SH-SY5Y (cell line): ENCODE data around the gene NPTX2.

ENCODE experiments used
- GATA2 ChIP-seq: IDR thresholded peaks from 2 replicates; pipeline ENCODE4 v1.6.1; 2011; ENCODE audit warnings: mild to moderate bottlenecking, low read depth, low read length
- GATA3 ChIP-seq: IDR thresholded peaks from 2 replicates; pipeline ENCODE4 v1.6.1; 2011; ENCODE audit warnings: low read depth, mild to moderate bottlenecking, low read length, moderate library complexity

Gene NPTX2, protein sequence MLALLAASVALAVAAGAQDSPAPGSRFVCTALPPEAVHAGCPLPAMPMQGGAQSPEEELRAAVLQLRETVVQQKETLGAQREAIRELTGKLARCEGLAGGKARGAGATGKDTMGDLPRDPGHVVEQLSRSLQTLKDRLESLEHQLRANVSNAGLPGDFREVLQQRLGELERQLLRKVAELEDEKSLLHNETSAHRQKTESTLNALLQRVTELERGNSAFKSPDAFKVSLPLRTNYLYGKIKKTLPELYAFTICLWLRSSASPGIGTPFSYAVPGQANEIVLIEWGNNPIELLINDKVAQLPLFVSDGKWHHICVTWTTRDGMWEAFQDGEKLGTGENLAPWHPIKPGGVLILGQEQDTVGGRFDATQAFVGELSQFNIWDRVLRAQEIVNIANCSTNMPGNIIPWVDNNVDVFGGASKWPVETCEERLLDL

DNA sequence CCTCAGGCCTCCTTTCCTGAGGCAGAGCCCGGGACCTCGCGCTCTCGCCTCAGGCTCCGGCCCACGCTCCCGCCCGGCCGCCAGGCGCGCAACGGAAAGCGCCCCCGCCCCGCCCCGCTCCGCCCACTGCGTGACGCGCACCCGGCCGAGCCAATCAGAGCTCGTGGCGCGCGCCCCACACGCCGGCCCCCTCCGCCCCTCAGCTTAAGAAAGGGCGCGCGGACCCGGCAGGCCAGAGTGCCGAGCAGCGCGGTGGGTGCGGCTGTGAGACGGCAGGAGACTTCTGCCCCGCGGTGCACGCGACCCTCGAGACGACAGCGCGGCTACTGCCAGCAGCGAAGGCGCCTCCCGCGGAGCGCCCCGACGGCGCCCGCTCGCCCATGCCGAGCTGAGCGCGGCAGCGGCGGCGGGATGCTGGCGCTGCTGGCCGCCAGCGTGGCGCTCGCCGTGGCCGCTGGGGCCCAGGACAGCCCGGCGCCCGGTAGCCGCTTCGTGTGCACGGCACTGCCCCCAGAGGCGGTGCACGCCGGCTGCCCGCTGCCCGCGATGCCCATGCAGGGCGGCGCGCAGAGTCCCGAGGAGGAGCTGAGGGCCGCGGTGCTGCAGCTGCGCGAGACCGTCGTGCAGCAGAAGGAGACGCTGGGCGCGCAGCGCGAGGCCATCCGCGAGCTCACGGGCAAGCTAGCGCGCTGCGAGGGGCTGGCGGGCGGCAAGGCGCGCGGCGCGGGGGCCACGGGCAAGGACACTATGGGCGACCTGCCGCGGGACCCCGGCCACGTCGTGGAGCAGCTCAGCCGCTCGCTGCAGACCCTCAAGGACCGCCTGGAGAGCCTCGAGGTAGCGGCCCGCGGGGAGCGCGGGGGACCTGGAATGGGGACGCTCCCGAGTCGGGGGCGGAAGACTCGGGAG lies at the start of gene NPTX2:
Gene NPTX2, plus strand, starts transcription at position 235 of the 909 bp plus-strand sequence. Its CDS starts 177 bp downstream, at position 412.
- no peak for TF ChIP-seq GATA2
- no peak for TF ChIP-seq GATA3

DNA sequence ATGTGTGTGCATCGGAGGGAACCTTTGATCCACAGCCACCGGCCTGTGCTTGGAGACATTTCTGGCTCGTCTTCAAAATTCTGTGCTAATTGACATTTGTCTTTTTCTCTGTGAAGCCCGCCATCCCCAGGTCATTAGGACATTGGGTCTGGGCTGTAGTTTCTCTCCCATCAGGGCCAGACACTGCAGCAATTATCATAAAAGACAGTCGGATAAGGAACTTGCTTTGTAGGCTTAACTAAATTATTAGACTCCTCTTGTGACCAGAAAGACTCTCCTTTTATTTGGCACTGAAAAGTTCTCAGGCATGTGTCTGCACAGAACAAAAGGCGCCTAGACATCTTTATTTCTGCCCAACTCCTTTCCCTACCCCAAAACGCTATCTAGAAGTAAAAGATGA lies 49.1 kb upstream of the NPTX2 start:
- TF ChIP-seq GATA2 (0 out of 2 replicates have a peak, but pooled peaks have one; percentile 32), GATA3 (no peak)

DNA sequence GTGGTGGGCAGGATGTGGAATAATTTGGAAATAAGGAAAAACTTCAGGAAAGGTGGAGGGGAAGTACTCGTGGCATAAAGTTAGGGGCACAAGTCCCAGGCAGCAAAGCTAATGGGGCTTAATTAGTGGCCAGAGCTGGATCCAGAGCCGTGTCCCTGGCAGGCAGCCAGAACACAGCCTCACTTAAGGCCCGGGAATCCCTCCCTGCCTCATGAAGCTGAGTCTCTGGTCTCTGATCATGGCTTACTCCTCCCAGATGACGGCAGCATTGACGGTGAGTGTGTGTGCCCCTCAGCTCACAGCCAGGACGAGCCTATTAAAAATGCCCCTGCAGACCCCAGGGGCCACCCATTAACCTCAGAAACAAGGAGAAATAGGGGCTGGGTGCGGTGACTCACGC lies 48.2 kb upstream of the NPTX2 start:
- TF ChIP-seq GATA2: no peak
- TF ChIP-seq GATA3: no peak

DNA sequence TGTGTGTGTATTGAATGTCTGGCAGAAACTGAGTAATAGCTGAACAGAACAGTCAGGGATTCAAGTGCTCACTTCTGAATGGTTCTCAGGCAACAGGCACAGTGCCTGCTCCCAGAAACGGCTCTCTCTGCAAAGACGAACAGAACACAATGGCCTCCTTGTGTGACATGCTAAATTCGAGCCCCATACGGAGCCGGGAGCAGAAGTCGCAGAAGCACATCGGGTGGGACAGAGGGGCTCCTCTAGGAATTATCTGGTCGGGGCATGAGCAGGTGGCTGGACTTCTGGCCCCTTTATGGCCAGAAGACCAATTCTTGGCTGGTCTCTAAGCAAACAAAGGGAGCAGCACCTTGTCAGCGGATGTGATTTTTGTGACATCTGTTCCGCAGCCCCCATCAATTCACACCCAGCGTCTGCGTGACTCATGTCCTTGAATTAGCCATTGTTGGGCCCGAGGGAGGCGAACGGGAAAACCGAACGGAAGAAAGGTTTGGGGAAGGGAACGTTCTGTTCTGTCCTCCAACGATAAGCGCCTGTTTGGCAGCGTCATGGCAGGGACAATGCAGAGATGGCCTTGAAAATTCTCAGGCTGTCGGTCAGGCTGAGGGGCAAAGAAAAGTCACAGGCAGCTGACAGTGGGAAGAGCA lies 47.3 kb upstream of the NPTX2 start:
- TF ChIP-seq GATA2 (no peak), GATA3 (no peak)

DNA sequence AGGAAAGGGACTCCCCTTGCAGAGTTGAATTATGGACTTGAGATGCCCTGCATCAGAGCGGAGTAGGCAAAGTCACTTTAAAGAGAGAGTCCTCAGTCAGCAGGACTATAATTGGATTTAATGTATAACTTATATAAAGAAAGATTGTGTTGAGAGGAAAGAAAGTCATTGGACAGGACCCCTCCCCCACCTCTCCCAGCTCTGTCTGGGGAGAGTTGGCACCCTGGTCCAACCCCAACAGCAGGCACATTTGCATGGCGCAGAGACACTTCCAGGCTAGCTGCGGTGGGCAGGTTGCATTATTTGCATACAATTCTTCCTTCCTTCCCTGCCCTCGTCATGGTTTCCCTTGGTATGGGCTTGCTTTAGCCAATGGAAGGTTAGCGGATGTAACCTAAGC lies 46.1 kb upstream of the NPTX2 start:
- TF ChIP-seq GATA3 (no peak), GATA2 (no peak)

DNA sequence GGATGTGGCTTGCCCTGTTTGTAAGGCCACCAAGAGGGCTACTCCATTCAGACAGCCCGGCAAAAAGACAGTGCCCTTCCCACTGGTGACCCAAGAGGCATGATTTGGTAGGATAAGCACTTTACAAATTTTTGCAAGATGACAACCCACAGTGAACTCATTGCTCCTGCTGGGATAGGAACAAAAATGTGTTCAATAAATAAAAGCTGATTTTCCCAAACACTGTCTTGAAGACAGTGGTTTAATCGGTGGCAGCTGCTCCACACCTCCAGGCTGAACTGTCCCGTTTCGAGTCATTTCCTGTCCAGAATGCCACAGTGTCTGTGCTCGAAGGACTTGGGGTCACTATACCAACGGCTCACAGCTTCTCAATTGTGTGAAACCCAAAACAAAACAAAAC lies 45.1 kb upstream of the NPTX2 start:
- TF ChIP-seq GATA3 (no peak), GATA2 (no peak)

DNA sequence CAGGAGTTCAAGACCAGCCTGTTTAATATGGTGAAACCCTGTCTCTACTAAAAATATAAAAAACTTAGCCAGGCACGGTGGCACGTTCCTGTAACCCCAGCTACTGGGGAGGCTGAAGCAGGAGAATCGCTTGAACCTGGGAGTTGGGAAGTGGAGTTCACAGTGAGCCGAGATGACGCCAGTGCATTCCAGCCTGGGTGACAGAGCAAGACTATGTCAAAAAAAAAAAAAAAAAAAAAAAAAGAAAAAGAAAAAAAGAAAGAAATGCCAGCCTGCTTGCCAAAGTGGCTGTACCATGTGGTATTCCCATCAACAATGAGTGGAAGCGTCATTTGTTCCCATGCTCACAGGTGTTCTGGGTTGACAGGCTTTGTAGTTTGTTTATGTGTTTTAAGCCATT lies 43.3 kb upstream of the NPTX2 start:
- TF ChIP-seq GATA3: no peak
- TF ChIP-seq GATA2: no peak

DNA sequence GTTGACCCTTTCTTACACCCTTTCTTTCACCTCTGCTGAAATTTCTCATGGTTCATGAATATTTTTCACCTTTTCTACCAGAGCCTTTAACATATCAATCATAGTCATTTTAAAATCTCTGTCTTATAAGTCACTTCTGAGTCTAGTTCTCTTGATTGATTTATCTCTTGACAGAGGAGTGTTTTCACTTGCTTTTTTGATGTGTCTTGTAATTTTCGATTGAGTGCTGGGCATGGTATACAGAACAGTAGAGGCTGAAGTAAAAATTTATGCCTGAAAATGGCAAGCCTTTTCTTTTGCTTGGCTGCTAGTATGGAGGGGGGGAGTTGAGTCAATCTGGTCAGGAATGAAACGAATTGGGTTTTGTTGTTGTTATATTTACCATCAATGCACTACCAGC lies 41.2 kb upstream of the NPTX2 start:
- TF ChIP-seq GATA3: no peak
- TF ChIP-seq GATA2: no peak

DNA sequence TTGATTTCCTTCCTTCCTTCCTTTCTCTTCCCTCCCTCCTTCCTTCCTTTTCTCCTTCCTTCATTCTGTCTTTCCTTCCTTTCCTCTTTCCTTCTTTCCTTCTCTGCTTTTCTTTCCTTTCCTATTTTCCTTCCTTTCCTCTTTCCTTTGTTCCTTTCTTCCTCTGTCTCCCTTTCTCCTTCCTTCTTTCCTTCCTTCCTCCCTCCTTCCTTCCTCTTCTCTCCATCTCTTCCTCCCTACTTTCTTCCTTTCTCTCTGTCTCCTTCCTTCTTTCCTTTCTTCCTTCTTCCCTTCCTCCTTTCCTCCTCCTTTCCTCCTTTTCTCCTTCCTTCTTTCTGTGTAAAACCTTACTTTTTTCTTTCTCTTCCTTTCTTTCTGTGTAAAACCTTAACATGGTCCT lies 32.3 kb upstream of the NPTX2 start:
- TF ChIP-seq GATA3: no peak
- no peak for TF ChIP-seq GATA2

DNA sequence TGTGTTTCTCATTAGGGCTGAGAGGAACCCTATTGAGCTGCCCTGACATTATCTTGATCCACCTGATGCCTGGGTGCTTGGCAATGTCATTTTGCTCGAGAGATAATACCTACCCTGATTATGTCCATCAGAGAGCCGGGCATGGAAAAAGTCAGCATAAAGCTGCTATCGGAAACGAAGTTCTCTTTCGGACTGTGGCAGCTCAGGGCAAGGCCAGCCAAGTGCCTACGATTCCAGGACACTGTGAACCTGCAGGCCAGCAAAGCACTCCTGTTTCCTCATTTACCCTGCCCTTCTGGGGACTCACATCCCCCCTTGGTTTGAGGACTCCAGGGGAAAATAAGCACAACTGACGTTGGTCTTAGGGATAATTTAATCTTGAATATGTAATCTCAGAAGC lies 25.2 kb upstream of the NPTX2 start:
- TF ChIP-seq GATA3 (no peak), GATA2 (peak; percentile 23; the same call in 1 of the 2 replicates)

DNA sequence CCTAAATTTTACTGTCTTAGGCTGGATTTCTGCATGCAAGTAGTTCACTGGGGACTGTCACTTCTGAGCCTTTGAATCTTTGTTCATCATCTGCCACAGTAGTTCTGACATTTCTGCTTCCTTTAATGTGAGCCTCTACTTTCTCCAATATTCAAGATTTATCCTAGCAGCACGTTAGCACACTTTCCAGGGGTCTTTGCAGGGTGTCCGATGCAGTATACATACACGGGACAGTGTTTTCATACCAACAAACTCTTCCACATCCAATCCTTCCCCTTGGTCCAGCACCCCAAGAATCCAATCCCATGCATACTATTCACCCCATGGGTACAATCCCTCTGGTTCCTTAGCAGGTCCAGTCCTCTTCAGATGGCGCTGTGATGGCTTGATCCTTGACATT lies 22.7 kb upstream of the NPTX2 start:
- no peak for TF ChIP-seq GATA2
- no peak for TF ChIP-seq GATA3

DNA sequence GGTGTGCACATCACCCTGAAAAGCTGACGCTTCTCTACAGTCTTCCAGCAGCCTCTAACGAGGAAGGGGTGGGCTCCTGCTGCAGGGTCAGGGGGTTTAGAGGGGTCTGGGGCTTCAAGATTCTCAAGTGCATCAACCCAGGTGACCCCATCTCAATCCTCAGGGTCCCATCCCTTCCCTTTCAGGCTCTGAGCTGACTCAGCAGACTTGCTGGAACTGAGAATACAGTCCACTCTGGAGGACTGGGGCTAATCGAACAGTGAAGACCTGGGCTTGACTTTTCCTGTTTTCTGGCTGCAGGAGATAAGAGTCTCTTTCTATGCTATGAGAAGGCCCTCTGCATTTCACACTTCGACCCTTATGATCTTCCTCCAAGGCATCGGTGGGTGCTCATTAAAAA lies 22.3 kb upstream of the NPTX2 start:
- TF ChIP-seq GATA3: no peak
- TF ChIP-seq GATA2: no peak

DNA sequence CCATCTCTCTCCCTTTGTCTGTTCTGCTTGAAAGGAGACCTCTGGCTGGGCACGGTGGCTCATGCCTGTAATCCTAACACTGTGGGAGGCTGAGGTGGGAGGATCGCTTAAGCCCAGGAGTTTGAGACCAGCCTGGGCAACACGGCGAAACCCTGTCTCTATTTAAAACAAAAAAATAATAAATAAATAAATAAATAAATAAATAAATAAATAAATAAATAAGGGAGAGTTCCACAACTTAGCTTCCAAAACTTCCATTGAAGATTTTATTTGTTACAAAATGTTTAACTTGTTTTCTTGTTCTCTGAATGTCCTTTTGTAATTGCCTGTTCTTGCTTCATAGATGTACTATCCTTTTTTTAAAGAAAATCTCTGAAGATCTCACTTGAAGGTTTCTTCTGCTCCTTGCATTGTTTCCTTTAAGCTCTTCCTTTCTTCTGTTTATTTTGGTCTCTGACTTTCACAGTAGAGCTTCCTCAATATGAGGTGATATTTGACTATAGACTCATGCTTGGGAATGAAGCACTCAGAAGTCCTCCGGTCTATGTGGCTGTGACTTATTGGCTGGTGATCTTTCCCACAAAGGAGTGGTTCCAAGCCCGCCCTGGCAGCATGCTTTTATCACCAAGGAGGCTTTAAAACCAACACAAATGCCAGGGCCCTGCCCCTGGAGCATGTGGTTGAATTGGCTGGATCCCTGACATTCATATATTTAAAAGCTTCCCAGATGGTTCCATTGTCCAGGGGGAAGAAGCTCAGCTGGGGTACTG lies 18.1 kb upstream of the NPTX2 start:
- TF ChIP-seq GATA3: no peak
- TF ChIP-seq GATA2: no peak
